NCI-H526 (cell line): ENCODE measurements around the gene MASTL.

Source experiments
- DNase-seq, 2 experiments: peaks; one replicate each; lab custom pipeline; 2025; lab: John Stamatoyannopoulos, UW

Gene MASTL

GRCh38 chr10:27225011-27225590 lies 69.9 kb downstream of the MASTL start:
- DNase-seq, result no peak

GRCh38 chr10:27225642-27226257 lies 70.6 kb downstream of the MASTL start:
- DNase-seq, result no peak

- DNase-seq, result no peak
These were observed 74.9 kb downstream of the MASTL start for GRCh38 chr10:27230022-27230421.

GRCh38 chr10:27235706-27236105 lies 80.6 kb downstream of the MASTL start:
- DNase-seq, result no peak
